Adrenal gland (tissue), 12 donors: ENCODE data around the gene LARP1. TPM values are rescaled to one million over a fixed set of nuclear protein-coding genes. Genes with fewer than 3 reads are reported as not detected.

Experiments used
- DNase-seq, 7 donors: peaks; one replicate each; pipeline ENCODE4 v3.0.0-alpha.2; 2019 to 2020
- H3K27ac ChIP-seq, 5 donors: fragments of 200-600 bp; sonication (generic) in 4 of 5; 1 replicate in 3 of 5; 2 replicates in 2 of 5; pipeline versions ENCODE4 v1.5.1 to v1.8.0; 2016 to 2020; ENCODE audit warnings: mild to moderate bottlenecking in 1 of 5
- H3K27me3 ChIP-seq: fragments of 200-600 bp; 2 replicates; pipeline ENCODE4 v1.8.0; 2021
- H3K36me3 ChIP-seq, 2 donors: fragments of 200-600 bp; replicated peaks in 1 of 2; 1 replicate in 1 of 2; 2 replicates in 1 of 2; pipeline versions ENCODE4 v1.5.1 to v1.8.0; 2018 to 2022
- H3K4me1 ChIP-seq, 2 donors: fragments of 200-600 bp; replicated peaks in 1 of 2; 1 replicate in 1 of 2; 2 replicates in 1 of 2; pipeline versions ENCODE4 v1.5.1 to v1.8.0; 2018 to 2021
- H3K4me3 ChIP-seq, 4 donors: fragments of 200-600 bp; sonication (generic) in 3 of 4; one replicate each; pipeline ENCODE4 v1.5.1; 2016 to 2018
- H3K9me3 ChIP-seq, 3 donors: fragments of 200-600 bp; sonication (generic) in 1 of 3; replicated peaks in 1 of 3; 1 replicate in 2 of 3; 2 replicates in 1 of 3; pipeline versions ENCODE4 v1.5.1 to v1.8.0; 2016 to 2021
- POLR2A ChIP-seq, 2 donors: fragments of 450-650 bp; IDR thresholded peaks; one replicate each; pipeline ENCODE4 v1.6.1; 2017; ENCODE audit warnings: antibody characterized with exemption in 2 of 2, mild to moderate bottlenecking in 2 of 2, moderate library complexity in 1 of 2
- WGBS, 4 donors: extraction: QIAGEN DNeasy Blood & Tissue Kit in 2 of 4; methylation state at CpG; one replicate each; pipeline versions ENCODE4 v1.1.5 to v1.1.7; 2013 to 2017; 5-methylcytosine and 5-hydroxymethylcytosine counted together
- intact Hi-C, 2 donors: fragments of 100-400 bp; cut with DNase I; formaldehyde crosslinking; loops; one replicate each; pipeline versions ENCODE4 v1.14.1 to v1.15.0; 2022 to 2023
- polyA plus RNA-seq, 3 donors: library from polyadenylated mRNA; stranded (reverse); fragments of 200-250 nt in 2 of 3; fragments of 350-450 nt in 1 of 3; fragmentation: Illumina TruSeq in 1 of 3; extraction: RNeasy Lipid Tissue Mini Kit (QIAGEN cat#74804) in 1 of 3; gene quantifications; one replicate each; pipeline ENCODE4 v1.2.3, GENCODE V29; 2013 to 2014
- total RNA-seq, 9 donors: library from RNA; depleted of rRNA in 4 of 9; stranded (reverse); fragments of >200 nt in 4 of 9; fragments of 120-200 nt in 1 of 9; fragmentation: NEBNext Ultra II Directional in 1 of 9; extraction: Animal tissue kit (Norgen Biotek cat#: 25700) in 1 of 9; gene quantifications; one replicate each; pipeline versions ENCODE4 v1.1.0 to v1.2.4, GENCODE V29; 2013 to 2023
- TF ChIP-seq, protein P1 (sequence below), 6 experiments: fragments of 450-650 bp in 4 of 6; fragments of 200-600 bp in 2 of 6; sonication (generic) in 1 of 6; IDR thresholded peaks; 1 replicate in 5 of 6; 2 replicates in 1 of 6; pipeline versions ENCODE4 v1.5.1 to v1.8.0; 2016 to 2021; ENCODE audit warnings: antibody characterized with exemption in 6 of 6, mild to moderate bottlenecking in 2 of 6, moderate library complexity in 1 of 6
- donor health status: healthy with polysubstance abuse.
- donor health status: Bipolar disorder and iron deficiency.
- donor health status: DM: yes; HTN: yes; CAD: no.
- donor health status: DM: no; HTN: no; CAD: no.
- donor health status: DM: no; HTN: no; CAD: no.
- donor health status: DM: yes; HTN: yes; CAD: no.

LARP1 gene
- total and polyA plus RNA-seq, 12 donors, result 30.5 to 209 (median 126) TPM

DNA sequence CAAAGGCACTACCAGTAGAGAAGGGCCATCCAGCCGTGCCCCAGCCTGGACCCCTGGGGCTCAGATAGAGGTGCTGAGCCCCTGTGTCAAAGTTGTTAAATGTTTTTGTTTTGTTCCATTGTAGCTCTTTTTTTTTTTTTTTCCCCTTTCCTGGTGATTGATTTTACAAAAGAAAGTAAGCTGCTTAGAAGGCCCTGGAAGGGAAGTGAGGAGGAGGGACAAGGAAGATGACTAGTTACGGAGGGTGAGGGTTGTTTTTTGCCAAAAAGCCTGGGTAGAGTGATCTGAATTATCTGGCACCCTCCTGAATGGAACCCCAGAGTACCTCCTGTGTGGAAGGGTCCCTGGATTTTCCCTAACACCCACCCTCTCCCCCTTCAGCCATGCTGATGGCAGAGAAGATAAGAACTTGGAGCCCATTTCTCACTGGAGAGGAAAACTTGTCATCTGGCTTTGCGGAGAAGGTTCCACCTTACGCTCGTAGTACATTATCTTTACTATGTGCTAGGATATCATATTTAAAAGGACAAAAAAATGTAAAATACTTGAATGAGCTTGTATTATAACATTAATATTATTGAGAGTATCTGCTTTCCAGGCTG lies 61.8 kb downstream of the LARP1 start:
- peak overlapping the region in 2 of 5 donors; percentile 15 to 38 for H3K27ac ChIP-seq
- TF ChIP-seq, protein P1, sequence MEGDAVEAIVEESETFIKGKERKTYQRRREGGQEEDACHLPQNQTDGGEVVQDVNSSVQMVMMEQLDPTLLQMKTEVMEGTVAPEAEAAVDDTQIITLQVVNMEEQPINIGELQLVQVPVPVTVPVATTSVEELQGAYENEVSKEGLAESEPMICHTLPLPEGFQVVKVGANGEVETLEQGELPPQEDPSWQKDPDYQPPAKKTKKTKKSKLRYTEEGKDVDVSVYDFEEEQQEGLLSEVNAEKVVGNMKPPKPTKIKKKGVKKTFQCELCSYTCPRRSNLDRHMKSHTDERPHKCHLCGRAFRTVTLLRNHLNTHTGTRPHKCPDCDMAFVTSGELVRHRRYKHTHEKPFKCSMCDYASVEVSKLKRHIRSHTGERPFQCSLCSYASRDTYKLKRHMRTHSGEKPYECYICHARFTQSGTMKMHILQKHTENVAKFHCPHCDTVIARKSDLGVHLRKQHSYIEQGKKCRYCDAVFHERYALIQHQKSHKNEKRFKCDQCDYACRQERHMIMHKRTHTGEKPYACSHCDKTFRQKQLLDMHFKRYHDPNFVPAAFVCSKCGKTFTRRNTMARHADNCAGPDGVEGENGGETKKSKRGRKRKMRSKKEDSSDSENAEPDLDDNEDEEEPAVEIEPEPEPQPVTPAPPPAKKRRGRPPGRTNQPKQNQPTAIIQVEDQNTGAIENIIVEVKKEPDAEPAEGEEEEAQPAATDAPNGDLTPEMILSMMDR (IDR thresholded peaks at IDR 0.05), result no peak
- TF ChIP-seq POLR2A (IDR thresholded peaks at IDR 0.05), result no peak
- 81 to 89% (median 85%) methylated on average over 5 of the region's 5 CpGs for WGBS, 4 donors
- H3K27me3 ChIP-seq, result no peaks in the 10 kb centered on the region
- H3K4me1 ChIP-seq, result peaks cover 3 to 19% of the 10 kb centered on the region in 2 donors
- H3K36me3 ChIP-seq, result peaks cover 0 to 92% of the 10 kb centered on the region in 2 donors
- intact Hi-C loops, result no loop called here
- H3K4me3 ChIP-seq, result no peak overlapping the region
- no peaks in the 10 kb centered on the region for H3K9me3 ChIP-seq
- no peak for DNase-seq

DNA sequence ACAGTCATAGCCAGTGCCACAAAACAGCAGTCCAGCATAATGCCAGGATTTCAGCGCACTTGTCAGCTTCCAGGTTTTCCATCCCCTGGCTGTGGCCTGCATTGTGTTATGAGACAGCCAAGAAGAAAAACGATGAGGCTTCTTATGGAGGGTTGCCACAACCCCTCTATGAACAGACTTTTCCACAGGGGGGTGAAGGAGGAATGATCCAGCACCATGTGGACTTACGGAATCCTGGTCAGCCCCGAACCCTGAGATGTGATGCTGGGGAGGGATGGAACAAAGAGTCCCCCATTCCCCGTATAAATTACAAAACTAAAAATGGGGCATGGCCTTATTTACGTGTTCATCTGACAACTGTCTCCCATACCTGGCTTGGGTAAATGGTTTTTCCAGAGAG lies 62.6 kb downstream of the LARP1 start:
- 66 to 85% (median 81%) methylated on average over 3 to 6 of the region's 6 CpGs for WGBS, 4 donors
- no peak overlapping the region for H3K4me3 ChIP-seq
- H3K4me1 ChIP-seq, result peaks cover 6 to 22% of the 10 kb centered on the region in 2 donors
- intact Hi-C loops, result no loop called here
- peaks cover 0 to 89% of the 10 kb centered on the region in 2 donors for H3K36me3 ChIP-seq
- no peak for TF ChIP-seq POLR2A (IDR thresholded peaks at IDR 0.05)
- TF ChIP-seq, protein P1 (IDR thresholded peaks at IDR 0.05), result no peak
- H3K9me3 ChIP-seq, result no peaks in the 10 kb centered on the region
- H3K27ac ChIP-seq, result peak overlapping the region in 2 of 5 donors; percentile 15 to 51
- no peak for DNase-seq
- H3K27me3 ChIP-seq, result no peaks in the 10 kb centered on the region

DNA sequence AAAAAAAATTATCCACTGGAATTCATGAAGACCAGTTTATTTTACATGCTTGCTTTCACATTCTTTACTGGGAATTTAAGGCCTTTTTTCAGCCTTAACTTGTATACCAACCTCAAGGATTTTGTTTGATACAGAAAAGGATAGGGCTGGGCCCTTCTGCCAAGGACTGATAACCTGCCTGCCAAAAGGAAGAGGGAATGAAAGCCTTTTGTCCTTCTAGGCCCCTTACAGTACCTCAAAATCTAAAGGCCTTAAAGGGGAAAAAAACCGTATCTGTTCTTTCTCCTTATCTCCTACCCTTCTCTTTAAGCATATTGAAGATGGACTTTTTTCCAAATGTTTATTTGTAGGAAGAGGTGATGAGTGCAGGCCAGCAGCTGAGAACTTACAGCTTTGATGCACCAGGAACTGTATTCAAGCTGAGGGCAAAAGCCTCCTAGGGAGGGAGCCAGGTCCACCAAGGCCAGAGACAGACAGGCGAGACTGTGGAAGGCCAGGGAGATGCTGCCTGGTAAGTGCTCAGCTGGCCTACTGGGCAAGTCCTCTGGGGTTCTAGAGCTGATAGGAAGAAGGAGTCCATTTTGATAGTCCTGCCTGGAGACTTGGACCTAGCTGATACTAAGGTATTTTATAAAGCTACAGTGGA lies 63.4 kb downstream of the LARP1 start:
- Histone ChIP-seq H3K27ac (peak overlapping the region in 2 of 5 donors; percentile 37 to 51), H3K27me3 (no peaks in the 10 kb centered on the region), H3K4me3 (no peak overlapping the region), H3K4me1 (peaks cover 12 to 30% of the 10 kb centered on the region in 2 donors), H3K36me3 (peaks cover 0 to 85% of the 10 kb centered on the region in 2 donors), H3K9me3 (no peaks in the 10 kb centered on the region)
- 21 to 44% (median 43%) methylated on average over 2 of the region's 2 CpGs for WGBS, 4 donors
- TF ChIP-seq, protein P1 (IDR thresholded peaks at IDR 0.05), result no peak
- TF ChIP-seq POLR2A (IDR thresholded peaks at IDR 0.05), result no peak
- intact Hi-C loops, result no loop called here
- peak in 1 of 7 donors; percentile 27 for DNase-seq

DNA sequence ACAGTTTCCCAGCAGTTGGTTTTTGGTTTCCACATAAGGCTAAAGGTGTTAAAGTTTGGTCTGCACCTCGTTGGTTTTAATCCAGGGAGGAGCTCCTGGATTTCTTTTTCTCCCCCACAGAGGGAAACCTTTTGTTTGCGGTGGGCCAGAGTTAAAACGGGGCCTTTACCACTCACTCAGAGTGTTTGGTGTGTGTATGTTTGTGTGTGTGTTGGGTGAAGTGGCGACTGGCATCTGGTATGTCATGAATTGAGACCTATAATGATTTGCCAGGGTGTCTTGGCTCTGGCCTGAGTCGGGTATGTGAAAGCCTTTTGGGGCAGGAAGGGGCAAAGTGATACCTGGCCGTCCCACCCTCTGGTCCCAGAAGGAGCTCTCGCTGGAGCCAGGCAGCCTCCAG lies 64.4 kb downstream of the LARP1 start:
- 85 to 94% (median 87%) methylated on average over 6 to 7 of the region's 7 CpGs for WGBS, 4 donors
- no peak for TF ChIP-seq POLR2A (IDR thresholded peaks at IDR 0.05)
- TF ChIP-seq, protein P1 (IDR thresholded peaks at IDR 0.05), result no peak
- intact Hi-C loops, result no loop called here
- no peak overlapping the region for H3K27ac ChIP-seq
- peaks cover 0 to 85% of the 10 kb centered on the region in 2 donors for H3K36me3 ChIP-seq
- H3K9me3 ChIP-seq, result no peaks in the 10 kb centered on the region
- no peak for DNase-seq
- no peak overlapping the region for H3K4me3 ChIP-seq
- no peaks in the 10 kb centered on the region for H3K27me3 ChIP-seq
- peaks cover 12 to 33% of the 10 kb centered on the region in 2 donors for H3K4me1 ChIP-seq
